Measurements from ENCODE around the gene TMEM132D. TPM values are rescaled to one million over a fixed set of nuclear protein-coding genes. Genes with fewer than 3 reads are reported as not detected.

Gene TMEM132D
- total RNA-seq, 4 donors from 2014 or later = not detected

GRCh38 chr12:129080821-129081220 is 823.0 kb downstream of the TMEM132D start:
- TF ChIP-seq, protein P1, sequence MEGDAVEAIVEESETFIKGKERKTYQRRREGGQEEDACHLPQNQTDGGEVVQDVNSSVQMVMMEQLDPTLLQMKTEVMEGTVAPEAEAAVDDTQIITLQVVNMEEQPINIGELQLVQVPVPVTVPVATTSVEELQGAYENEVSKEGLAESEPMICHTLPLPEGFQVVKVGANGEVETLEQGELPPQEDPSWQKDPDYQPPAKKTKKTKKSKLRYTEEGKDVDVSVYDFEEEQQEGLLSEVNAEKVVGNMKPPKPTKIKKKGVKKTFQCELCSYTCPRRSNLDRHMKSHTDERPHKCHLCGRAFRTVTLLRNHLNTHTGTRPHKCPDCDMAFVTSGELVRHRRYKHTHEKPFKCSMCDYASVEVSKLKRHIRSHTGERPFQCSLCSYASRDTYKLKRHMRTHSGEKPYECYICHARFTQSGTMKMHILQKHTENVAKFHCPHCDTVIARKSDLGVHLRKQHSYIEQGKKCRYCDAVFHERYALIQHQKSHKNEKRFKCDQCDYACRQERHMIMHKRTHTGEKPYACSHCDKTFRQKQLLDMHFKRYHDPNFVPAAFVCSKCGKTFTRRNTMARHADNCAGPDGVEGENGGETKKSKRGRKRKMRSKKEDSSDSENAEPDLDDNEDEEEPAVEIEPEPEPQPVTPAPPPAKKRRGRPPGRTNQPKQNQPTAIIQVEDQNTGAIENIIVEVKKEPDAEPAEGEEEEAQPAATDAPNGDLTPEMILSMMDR (IDR thresholded peaks at IDR 0.05; ENCODE audit: low read depth) = no peak

DNA sequence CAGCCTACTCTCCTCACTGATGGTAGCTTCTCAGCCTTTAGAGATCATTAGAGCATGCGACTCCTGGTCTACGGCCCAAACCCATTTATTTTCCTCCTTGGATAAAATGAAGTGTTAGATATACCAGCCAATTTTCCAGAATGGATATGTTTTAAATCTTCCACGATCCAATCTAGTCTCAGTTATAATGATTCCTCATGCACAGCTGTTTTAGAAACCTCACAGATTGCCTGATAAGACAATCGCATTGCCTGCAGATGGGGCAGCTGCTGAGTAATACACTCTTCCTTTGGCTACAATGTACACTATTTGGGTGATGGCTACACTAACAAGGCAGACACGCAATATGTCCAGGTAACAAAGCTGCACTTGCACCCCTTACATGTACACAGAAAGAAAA is 823.4 kb downstream of the TMEM132D start:
- TF ChIP-seq, protein P1 (IDR thresholded peaks at IDR 0.05; ENCODE audit: low read depth) = no peak

DNA sequence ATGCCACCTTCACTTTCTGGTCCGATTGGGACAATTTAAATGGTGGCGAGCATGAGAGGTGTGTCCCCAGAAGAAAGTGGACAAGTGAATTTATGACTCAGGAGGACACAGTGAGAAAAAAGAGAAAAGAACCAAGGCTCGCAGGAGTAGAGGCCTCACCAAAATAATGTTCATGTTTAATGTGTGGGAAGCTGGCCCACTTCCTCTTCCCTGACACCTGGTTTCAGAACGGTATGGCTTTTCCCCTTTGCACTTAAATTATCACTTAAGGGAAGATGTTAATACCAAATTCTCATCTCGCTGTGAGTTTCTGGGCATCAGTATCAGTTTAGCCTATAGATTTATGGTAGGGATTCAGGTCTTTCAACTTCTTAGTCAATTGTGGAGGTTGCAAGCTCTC is 824.1 kb downstream of the TMEM132D start:
- TF ChIP-seq, protein P1 (IDR thresholded peaks at IDR 0.05; ENCODE audit: low read depth) = no peak

- TF ChIP-seq, protein P1 (IDR thresholded peaks at IDR 0.05; ENCODE audit: low read depth) = no peak
Measured at GRCh38 chr12:129076441-129077320, 827.1 kb downstream of the TMEM132D start.

- TF ChIP-seq, protein P1 (IDR thresholded peaks at IDR 0.05; ENCODE audit: low read depth) = no peak
Measured at GRCh38 chr12:129075460-129076208, 828.2 kb downstream of the TMEM132D start.

DNA sequence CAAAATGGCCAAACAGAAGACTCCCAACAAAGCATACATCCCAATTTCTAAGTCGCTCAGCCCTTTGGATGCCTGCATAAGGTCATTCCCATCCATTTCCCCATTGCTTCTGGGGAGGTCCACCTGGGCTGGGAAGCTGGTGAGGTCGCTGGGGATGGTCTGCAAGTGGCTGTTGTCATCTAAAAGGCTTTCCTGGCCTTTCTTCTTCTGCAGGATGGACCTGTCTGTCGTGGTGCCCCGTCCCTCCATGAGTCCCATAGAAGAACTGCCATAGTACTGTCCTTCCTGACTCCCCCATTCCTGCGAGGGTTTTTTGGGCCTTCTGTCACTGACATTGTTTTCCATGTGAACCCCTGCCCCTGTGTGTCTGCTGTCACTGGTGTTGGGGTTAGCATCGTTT is 829.4 kb downstream of the TMEM132D start:
- TF ChIP-seq, protein P1 (IDR thresholded peaks at IDR 0.05; ENCODE audit: low read depth) = no peak
